Neural cell (in vitro differentiated cells): ENCODE data around the gene TSPAN11.

Source experiments
- CTCF ChIP-seq: fragments of 450-650 bp; IDR thresholded peaks from 2 replicates; pipeline ENCODE4 v1.5.1; 2014; ENCODE audit warnings: antibody characterized with exemption, mild to moderate bottlenecking, moderate library complexity; ENCODE audit not compliant: poor library complexity, severe bottlenecking
- EP300 ChIP-seq: fragments of 450-650 bp; conservative IDR thresholded peaks from 2 replicates; pipeline ENCODE4 v1.6.1; 2014; ENCODE audit warnings: antibody characterized with exemption, mild to moderate bottlenecking, moderate library complexity; ENCODE audit not compliant: poor library complexity, severe bottlenecking
- EZH2 ChIP-seq: fragments of 200-600, 300-800 bp; shearing (Covaris generic), sonication (generic); IDR thresholded peaks from 2 replicates; pipeline ENCODE4 v1.6.1; 2014; ENCODE audit warnings: antibody characterized with exemption, low read length, borderline replicate concordance, mild to moderate bottlenecking; ENCODE audit not compliant: insufficient read depth, poor library complexity, severe bottlenecking
- MXI1 ChIP-seq: fragments of 450-650 bp; conservative IDR thresholded peaks from 2 replicates; pipeline ENCODE4 v1.6.1; 2014; ENCODE audit warnings: antibody characterized with exemption, mild to moderate bottlenecking; ENCODE audit not compliant: poor library complexity, severe bottlenecking
- POLR2AphosphoS5 ChIP-seq: IDR thresholded peaks from 2 replicates; pipeline ENCODE4 v1.6.1; 2012
- RAD21 ChIP-seq: fragments of 450-650 bp; conservative IDR thresholded peaks from 2 replicates; pipeline ENCODE4 v1.6.1; 2014; ENCODE audit warnings: antibody characterized with exemption, mild to moderate bottlenecking, moderate library complexity
- REST ChIP-seq: IDR thresholded peaks from 2 replicates; pipeline ENCODE4 v1.6.1; 2012; ENCODE audit warnings: borderline replicate concordance
- SMC3 ChIP-seq: fragments of 450-650 bp; conservative IDR thresholded peaks from 2 replicates; pipeline ENCODE4 v1.6.1; 2014; ENCODE audit warnings: antibody characterized with exemption, mild to moderate bottlenecking, moderate library complexity; ENCODE audit not compliant: poor library complexity
- TAF1 ChIP-seq: IDR thresholded peaks from 2 replicates; pipeline ENCODE4 v1.6.1; 2012; ENCODE audit warnings: low read depth

GRCh38 chr12:30878024-30878423 is 48.5 kb upstream of the TSPAN11 start:
- TF ChIP-seq RAD21 (no peak), SMC3 (no peak), CTCF (no peak), EZH2 (no peak), POLR2AphosphoS5 (no peak), EP300 (no peak), TAF1 (no peak), REST (no peak), MXI1 (no peak)
